DMS153 treated with DMSO at 0.1 percent for 48 hours (cell line): Measurements from ENCODE around the gene ZNF606.

Source experiments
- DNase-seq: peaks from one replicate; lab custom pipeline; 2025; ENCODE audit not compliant: unreplicated experiment; lab: John Stamatoyannopoulos, UW

ZNF606 gene

GRCh38 chr19:58002384-58003173, at the start of gene ZNF606:
TSS of gene ZNF606 (minus strand) at chr19:58002820. CDS start at chr19:58001319, 1,501 bp downstream.
- peak; percentile 62 for DNase-seq

DNA sequence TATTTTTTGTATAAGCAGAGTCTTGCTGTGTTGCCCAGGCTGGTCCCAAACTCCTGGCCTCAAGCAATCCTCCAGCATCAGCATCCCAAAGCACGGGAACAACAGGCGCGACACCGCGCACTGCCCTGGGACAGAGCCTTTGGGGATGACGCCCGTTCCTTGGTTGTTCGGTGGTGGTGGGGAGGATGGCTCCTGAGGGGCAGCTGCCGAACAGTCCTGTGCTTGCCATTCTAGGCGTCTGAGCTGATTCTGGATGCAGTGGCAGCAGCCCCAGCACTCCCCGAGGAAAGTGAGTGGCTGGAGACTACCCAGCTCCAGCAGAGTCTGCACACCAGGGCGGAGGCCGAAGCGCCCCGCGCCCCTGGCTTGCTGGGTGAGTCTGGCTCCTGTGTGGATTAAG, 49.6 kb upstream of the ZNF606 start:
- DNase-seq = no peak

DNA sequence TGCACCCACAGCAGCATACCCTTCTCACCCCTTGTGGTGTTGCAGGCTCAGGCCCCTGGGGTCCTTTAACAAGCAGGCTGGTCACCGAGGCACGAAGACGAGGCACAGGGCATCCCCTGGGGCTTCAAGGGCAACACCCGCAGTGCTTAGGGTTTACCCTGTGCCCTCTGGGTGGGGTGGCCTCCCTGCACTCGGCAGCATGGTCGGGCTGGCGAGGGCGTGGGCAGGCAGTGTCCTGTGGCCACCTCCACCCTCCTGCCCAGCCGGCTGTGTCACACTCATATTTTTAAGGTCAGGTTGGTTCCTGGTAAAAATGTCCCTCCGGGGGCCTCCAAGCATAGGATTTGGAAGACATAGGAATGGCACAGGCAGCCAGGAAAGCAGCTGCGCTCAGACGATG, 45.1 kb upstream of the ZNF606 start:
- no peak for DNase-seq

DNA sequence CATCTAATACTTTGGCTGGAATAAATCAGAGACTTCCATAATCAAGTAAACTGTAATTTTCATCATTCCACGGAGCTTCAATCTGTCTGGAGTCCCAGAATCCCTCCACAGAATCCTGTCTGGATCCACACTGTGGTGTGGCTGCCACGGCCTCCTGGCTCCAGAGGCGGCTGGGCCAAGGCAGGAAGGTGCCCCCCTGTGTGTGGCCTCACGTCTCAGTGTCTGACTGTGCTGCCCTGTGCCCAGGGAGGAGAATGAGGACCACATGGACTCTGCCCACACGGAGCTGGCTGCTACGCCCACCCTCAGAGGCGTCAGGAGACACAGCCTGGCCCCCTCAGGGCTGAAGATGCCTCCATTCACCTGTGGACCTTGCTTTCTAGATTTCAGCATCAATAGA, 44.2 kb upstream of the ZNF606 start:
- no peak for DNase-seq

GRCh38 chr19:58045411-58046050, 42.9 kb upstream of the ZNF606 start:
- no peak for DNase-seq

- no peak for DNase-seq
These were observed 42.3 kb upstream of the ZNF606 start for GRCh38 chr19:58044886-58045285.

- no peak for DNase-seq
These were observed 41.8 kb upstream of the ZNF606 start for GRCh38 chr19:58044391-58044790.

- DNase-seq = no peak
These were observed 40.1 kb upstream of the ZNF606 start for GRCh38 chr19:58042495-58043340.

DNA sequence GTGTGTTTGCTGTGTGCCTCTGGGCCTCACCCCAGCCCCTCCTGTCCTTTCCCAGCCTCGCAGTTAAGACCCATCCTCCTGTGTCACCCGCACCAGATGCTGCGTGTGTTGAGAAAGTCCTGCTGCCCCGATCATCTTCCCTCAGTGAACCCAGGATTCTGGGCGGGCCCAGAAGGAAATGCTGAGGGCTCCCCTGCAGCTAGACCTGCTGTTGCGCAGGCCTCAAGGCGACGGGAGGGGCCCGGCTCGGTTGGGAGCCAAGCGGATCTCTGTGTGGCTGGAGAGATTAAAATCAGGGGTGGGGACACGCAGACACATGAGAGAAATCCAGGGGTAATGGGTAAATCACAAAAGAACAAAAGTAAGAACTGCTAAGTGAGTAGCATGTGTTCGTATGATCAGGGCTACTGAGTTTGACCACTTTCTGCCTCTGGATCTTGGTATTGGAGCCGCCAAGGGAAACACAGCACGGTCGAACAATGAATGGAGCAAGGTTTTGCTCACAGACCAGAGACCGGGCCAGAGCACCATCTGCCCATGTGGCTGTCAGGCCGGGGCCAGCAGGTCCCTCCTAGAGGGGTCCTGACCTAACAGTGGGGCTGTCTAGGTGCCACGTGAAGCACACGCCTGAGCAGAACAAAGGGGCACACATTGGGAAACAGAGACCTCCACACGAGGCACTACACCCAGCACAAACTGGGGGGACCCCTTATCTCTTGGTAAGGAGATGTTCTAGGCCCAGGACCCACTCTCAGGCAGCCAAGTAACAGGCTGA, 38.3 kb upstream of the ZNF606 start:
- no peak for DNase-seq

GRCh38 chr19:58038688-58039204, 36.1 kb upstream of the ZNF606 start:
- no peak for DNase-seq

DNA sequence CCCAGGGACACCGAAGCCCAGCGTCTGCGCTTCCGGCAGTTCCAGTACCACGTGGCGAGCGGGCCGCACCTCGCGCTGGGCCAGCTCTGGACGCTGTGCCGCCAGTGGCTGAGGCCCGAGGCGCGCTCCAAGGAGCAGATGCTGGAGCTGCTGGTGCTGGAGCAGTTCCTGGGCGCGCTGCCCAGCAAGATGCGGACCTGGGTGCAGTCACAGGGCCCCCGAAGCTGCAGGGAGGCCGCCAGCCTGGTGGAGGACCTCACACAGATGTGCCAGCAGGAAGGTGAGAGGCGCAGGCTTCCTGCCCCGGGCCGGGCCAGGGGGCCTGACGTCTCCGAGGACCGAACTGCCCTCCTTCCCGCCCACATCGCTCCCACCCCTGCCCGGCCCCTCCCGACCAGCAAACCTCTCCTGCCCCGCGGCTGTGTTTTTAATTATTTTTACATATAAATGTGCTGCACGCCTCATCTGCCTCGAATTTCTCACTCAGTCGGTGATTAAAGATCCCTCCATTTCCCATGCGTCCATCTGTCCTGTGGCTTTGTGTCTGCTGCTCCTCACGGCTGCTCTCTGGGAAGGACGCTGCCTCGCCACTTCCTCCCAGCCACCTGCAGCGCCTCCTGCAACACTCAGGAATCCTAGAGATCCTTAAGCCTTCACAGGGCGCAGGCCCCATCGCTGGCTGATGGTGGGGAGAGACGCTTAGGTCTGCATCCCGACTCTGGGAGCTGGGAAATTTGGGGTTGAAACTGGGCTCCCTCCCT, 35.5 kb upstream of the ZNF606 start:
- DNase-seq = no peak

- DNase-seq = no peak
These were observed 33.2 kb upstream of the ZNF606 start for GRCh38 chr19:58035863-58036262.

DNA sequence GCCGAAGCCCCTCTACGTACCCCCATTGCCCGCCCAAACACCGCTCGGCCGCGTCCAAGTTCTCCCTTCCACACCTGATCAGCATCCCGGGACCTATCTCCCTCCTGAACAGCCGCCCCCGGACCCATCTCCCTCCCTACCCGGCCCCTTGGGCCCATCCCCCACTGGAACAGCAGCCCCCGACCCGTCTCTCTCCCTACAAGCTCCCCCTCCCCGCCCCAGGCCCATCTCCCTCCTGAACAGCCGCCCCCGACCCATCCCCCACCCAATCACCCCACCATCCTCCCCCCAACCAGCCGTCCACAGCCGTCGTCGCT, 31.8 kb upstream of the ZNF606 start:
- DNase-seq = no peak

DNA sequence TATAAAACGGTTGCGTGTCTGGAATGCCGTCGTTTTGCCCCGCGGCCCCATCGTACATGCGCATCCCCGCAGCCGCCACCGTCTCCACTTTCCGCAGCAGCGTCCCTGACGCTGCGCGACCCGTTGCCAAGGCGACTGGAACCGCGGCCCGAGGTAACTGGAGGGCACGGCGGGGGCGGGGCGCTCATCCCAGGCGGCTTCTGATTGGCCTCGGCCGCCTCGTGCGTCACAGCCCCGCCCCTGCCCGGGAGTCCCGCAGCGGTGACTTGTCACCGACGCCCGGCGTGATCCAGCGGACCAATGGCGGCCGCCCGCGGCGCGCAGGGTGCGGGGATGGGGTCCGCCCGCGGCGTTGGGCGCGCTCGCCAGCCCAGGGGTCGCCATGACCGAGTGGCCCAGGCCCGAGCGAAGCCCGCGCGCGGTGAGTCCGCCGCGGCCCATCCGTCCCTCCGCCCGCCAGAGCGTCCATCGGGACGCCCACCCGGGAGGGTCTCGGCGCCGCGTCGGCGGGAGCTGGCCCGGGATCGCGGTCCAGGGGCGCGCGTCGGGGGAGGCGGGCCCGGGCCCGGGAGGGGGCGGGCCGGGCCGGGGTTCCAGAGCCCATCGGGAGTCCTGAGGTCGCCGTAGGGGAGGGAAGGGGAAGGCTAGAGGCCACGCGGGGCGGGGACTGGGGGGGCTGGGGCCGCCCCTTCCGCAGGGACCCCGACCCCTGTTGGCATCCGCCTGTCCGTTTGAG, 31.3 kb upstream of the ZNF606 start, which contains the start of gene ZSCAN1:
ZSCAN1 (plus strand) TSS at position 285 of the 736 bp plus-strand sequence. CDS start 3,812 bp downstream, outside the sequence.
- no peak for DNase-seq

DNA sequence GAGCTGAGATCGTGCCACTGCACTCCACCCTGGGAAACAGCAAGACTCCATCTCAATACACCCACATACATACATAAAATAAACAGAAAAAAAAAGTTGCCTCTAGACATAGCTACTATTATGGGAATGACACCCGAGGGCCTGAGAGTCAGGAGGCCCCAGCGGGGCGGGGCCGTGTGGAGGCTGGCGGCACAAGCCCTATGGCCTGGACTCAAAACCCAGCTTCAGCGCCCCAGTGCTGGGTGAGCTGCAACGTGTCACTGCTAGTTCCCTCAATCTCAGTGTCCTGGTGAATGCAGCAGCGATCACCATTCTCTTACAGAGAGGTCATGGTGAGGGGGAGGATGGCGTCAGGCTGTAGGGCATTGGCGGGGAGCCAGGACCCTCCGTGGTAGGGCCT, 22.0 kb upstream of the ZNF606 start:
- no peak for DNase-seq

GRCh38 chr19:58022283-58022660, 19.7 kb upstream of the ZNF606 start:
- DNase-seq = no peak

DNA sequence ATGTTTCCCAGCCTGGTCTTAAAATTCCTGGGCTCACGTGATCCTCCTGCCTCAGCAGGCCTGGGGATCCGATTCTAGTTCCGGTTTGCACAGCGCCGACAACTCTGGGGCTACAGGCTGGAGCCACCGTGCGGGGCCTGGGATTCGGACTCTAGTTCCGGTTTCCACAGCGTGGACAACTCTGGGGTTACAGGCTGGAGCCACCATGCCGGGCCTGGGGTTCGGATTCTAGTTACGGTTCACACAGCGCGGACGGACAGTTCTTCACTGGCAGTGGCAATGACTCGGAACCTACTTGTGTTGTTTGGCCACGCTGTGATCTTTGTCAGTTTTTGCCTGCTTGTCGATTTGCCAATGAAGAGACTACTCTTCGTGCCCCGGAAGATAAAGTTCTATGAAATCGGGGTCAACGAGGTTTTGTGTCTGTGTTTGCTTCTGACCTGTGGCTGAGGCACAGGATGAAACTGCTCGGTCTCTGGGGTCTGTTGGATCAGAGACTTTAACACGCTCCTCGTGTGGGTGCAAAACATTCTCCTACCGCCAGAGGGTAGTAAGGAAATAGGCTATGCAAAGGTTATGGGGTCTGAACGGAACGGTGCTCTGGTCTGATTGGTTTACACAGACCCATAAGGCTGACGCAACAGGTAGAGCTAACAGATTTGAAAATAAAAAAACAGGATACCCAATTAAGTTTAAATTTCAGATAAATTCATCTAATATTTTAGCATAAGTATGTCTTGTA, 19.1 kb upstream of the ZNF606 start:
- DNase-seq = no peak

DNA sequence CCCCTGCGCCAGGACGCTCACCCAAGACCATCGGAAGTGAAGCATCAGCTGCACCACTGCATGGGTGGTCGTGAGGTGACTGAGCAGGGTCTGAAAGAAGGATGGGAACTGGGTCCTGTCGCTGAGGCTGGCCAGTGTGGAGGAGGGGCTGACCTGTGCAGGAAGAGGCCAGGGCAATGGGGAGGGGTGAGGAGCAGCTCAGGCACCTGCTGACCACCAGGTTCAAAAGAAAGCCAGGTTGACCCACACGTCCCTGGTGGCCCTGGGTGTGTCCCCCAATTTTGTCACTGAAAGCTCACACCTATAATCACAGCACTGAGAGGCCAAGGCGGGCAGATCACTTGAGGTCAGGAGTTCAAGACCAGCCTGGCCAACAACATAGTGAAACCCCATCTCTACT, 17.5 kb upstream of the ZNF606 start:
- DNase-seq = no peak

DNA sequence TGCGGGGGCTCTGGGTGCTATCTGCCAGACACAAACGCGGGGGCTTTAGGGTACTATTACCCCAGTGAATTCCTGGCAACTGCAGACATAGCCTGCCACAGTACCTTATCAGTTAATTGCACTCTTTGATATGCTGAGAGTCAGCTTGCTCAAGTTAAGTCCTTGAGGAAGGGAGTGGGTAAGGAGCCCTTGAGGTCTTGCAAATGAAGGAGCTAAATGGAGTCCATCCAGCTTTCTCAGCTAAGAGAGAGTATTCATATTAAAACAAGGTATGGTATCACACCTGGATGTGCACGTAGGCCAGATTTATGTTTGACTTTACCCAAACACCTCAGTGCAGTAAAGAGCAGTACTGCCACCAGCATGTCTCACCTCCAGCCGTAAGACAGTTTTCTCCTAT, 11.5 kb upstream of the ZNF606 start:
- no peak for DNase-seq
